GM18502 (cell line): Measurements from ENCODE around the gene THUMPD1.
"Not testable (repeated sequence)": the region's sequence is repeated elsewhere in the genome, so short reads cannot be mapped to it uniquely, and the experiment has no call there.

Experiments used
- ATAC-seq: cut with Tn5 transposase; IDR thresholded peaks from one replicate; pipeline ENCODE4 v1.9.1; 2021; ENCODE audit warnings: mild to moderate bottlenecking; ENCODE audit not compliant: unreplicated experiment, poor library complexity

Gene THUMPD1

DNA sequence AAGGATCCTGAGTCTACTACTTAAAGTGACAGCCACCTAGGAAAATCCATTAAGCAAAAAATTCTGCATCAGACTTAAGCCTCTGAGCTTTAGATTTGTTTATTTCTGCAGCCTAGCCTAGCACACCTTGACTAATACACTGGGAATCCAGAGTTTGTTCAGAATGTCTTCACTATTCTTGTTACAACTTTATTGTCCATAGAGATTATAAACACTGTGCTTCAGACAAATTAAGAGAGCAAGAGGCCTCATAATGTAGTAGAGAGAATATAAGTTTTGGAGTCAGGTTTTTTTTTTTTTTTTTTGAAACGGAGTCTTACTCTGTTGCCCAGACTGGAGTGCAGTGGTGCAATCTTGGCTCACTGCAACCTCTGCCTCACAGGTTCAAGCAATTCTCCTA lies 8.9 kb upstream of the THUMPD1 start:
- ATAC-seq: no peak

- ATAC-seq: no peak
These were observed 7.9 kb upstream of the THUMPD1 start for GRCh38 chr16:20749474-20749873.

DNA sequence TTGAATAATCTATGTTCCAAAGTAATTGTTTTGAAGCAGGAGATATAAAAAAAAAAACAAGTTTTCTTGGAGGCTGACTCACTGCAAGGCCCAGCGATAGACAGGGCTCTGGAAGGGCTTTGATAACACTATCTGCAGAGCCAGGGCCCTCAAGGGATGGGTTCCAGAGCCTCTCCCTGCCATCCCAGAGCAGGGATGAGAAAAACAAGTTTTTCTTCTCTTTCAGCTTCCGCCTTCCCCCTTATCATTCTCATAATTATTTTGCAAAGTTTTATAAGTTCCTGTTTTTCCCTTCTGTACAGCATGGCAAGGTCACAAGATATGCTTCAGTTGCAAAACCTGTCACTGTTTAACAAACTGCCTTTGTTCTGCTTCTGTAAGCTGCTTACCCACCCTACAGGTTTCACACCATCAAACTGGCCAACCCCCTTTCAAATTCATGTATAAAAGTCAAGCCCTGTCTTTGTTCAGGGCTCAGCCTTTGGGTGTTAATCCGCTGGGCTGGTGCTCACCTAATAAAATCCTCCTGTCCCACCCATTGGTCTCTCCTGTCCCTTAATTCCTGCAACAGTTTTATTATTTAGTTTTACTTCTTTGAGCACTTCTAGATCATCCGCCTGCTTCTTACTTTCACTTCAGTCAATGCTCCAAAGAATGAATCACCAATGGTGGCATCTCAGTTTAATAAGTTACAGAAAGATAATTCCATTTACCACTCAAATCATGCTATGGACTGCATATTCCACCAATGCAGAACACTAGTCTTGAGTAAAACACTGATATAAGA lies 5.6 kb upstream of the THUMPD1 start:
- no peak for ATAC-seq

GRCh38 chr16:20746461-20746860 lies 4.8 kb upstream of the THUMPD1 start:
- ATAC-seq: no peak

GRCh38 chr16:20744922-20745440 lies 3.4 kb upstream of the THUMPD1 start:
- ATAC-seq: no peak

DNA sequence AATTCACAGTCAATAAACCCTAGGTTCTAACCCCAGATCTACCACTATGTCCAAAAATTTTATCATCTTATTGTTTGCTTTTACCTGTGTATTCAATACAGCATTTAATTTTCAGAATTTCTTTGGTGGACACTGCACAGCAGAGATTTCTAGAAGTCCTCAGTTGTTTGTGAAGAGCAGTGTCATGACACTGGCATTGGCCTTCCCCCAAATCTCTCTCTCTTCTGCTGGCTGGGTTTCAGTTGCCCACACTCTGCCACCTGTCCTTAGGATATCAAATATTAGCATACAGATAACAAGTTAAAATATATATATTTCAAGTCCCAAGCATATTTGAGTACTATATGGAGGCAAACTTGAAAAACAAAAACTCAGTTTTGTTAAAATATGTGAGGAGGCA lies 2.0 kb upstream of the THUMPD1 start:
- ATAC-seq: no peak

DNA sequence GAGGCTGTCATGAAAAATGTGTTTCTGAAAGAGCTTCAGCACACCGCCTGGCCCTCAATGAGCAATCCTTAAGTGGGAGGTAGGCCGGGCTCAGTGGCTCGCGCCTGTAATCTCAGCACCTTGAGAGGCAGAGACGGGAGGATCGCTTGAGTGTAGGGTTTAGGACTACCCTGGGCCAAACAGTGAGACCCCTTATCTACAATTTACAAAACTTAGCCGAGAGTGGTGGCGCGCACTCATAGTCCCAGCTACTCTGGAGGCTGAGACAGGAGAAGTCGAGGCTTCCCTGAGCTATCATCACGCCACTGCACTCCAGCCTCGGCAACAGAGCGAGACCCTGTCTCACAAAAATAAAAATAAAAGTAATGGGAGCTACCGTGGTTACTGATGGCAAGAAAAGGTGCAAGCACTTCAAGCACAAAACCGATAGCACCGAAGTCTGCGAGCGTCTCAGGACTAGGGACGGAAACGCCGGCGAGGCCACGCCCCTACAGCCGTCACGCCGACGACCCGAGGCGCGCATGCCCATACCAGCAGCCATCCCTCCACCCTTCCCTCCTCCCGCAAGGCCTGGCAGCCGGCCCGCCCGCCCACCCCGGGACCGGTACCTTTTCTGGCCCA lies 607 bp downstream of the THUMPD1 start:
- peak; percentile 78 for ATAC-seq

- ATAC-seq: no peak
These were observed 1.4 kb downstream of the THUMPD1 start for GRCh38 chr16:20740007-20740883.

GRCh38 chr16:20735490-20735889 lies 6.1 kb downstream of the THUMPD1 start:
- ATAC-seq: no peak

DNA sequence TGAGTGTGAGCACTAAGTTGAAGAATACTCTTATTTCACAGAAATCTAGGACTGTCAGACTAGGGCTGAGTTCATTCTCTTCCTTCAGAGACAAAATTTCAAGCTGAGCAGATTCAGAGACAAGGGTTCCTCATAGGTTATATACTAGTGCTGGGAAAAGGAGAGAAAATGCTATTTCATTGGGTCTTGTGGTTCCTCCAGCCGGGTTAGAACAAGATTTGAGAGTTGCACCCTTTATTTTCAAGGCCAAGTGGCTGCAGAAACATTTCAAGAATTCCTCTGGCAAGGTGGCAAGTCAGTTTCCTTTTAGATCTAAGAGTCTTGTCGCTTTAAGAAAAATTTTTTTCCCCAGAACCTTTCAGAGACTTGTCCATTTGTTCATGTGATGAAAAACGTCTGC lies 6.8 kb downstream of the THUMPD1 start:
- no peak for ATAC-seq

- no peak for ATAC-seq
These were observed 7.6 kb downstream of the THUMPD1 start for GRCh38 chr16:20734056-20734455.

DNA sequence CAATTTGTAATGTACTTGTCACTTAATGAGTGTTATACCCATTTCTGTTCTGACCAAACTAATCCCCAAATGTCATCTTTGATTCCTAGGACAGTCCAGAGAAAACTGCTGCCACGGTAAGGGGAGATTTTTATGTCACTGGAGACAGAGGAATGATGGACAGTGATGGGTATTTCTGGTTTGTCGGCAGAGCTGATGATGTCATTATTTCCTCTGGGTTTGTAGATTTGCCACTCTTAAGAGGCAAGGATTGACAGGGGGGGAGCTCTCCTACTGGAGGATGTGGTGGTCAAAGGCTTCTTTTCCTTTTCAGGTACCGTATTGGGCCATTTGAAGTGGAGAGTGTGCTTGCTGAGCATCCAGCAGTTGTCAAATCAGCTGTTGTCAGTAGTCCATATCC lies 12.5 kb downstream of the THUMPD1 start:
- no peak for ATAC-seq

DNA sequence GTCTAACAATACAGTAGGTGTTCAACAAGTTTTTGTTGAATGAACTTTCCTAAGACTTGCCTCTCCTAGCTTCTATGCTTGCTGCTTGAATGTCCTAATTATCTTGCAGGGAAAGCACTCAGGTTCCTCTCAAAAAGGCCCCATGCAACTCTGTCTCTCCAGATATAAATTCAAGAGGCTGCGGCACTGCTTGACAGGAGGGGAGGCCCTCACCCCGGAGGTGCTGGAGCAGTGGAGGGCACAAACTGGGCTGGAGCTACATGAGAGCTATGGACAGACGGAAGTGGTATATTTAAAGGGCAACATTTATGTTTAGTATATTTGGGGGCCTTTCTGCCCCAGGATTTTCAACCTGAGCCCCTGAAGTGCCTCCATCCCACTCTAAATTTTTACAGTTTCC lies 14.4 kb downstream of the THUMPD1 start:
- ATAC-seq: no peak

DNA sequence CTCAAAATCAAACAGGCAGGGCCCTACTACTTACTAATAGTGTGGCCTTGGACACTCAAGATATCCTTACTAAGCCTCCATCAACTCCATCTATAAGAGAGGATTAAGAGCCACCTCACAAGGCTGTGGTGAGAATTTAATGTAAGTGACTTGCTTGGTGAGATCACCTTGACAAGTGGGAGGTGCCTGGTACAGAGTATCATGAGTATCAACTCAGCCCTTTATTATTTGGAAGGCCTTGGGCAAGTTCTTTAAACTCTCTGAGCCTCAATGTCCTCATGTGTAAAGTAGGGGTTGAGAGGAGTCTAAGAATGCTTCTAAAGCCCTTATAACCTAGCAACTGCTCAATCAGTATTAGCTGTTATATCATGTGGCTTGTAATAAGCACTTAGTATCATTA lies 15.0 kb downstream of the THUMPD1 start:
- no peak for ATAC-seq

DNA sequence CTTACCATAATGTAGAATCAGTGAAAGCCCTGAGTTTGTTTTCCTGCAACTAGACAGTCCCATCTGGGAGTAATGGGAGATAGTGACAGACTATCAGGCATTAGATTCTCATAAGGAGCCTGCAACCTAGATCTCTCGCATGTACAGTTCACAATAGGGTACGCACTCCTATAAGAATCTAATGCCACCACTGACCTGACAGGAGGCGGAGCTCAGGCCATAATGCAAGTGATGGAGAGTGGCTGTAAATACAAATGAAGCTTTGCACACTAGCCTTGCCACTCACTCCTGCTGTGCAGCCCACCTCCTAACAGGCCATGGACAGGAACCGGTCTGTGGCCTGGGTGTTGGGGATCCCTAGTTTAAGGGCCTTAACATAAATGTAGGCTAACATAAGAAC lies 21.4 kb downstream of the THUMPD1 start:
- ATAC-seq: no peak

GRCh38 chr16:20717718-20718117 lies 23.9 kb downstream of the THUMPD1 start:
- not testable (repeated sequence) for ATAC-seq

- ATAC-seq: no peak
These were observed 30.2 kb downstream of the THUMPD1 start for GRCh38 chr16:20711277-20711911.

DNA sequence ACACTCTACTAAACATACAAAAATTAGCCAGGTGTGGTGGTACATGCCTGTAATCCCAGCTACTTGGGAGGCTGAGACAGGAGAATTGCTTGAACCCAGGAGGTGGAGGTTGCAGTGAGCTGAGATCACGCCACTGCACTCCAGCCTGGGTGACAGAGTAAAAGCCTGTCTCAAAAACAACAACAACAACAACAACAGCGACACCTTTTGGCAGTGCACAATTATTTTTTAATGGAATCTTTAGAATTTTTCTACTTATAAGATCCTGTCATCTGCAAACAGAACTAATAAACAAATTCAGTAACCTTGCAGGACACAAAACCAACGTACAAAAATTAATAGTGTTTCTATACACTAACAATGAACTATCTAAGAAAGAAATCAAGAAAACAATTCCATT lies 33.5 kb downstream of the THUMPD1 start:
- not testable (repeated sequence) for ATAC-seq

DNA sequence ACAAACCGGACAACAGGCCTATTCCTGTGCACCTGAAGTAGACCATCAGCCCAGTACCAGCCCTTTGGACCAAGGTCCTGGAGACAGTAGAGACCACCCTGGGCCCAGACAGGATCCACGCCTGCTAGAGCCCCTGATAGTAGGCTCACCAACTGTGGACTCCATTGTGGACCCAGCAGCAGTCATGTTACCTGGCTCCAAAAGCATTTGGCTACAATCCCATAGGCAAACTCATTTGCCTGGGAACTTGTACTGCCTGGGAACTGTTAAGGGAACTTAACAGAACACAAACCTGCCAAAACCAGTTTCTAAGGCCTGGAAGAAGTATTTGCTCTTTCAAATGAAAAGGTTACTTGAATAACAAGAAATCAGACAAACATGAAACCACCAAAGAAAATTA lies 34.2 kb downstream of the THUMPD1 start:
- ATAC-seq: no peak

- ATAC-seq: not testable (repeated sequence)
These were observed 35.6 kb downstream of the THUMPD1 start for GRCh38 chr16:20705972-20706371.
